Neural crest cell (in vitro differentiated cells): Measurements from ENCODE around the gene ABHD1. TPM values are rescaled to one million over a fixed set of nuclear protein-coding genes. Genes with fewer than 3 reads are reported as not detected.
A peak's percentile ranks its signal among the peaks of the same experiment; 100 is the strongest.

ENCODE experiments used
- DNase-seq: peaks from one replicate; pipeline ENCODE4 v3.0.0; 2021; ENCODE audit warnings: low read depth, mixed read lengths, low spot score
- H3K27ac Mint-ChIP-seq: one replicate; pipeline ENCODE4 v1.8.0; 2021; ENCODE audit warnings: mild to moderate bottlenecking, mixed read lengths; ENCODE audit not compliant: unreplicated experiment
- H3K27me3 Mint-ChIP-seq: 2 replicates; pipeline ENCODE4 v1.8.0; 2021; ENCODE audit warnings: low read depth, mild to moderate bottlenecking, mixed read lengths
- H3K36me3 Mint-ChIP-seq: 2 replicates; pipeline ENCODE4 v1.8.0; 2021; ENCODE audit warnings: low read depth, mild to moderate bottlenecking, mixed read lengths
- H3K4me1 Mint-ChIP-seq: 2 replicates; pipeline ENCODE4 v1.8.0; 2021; ENCODE audit warnings: mixed read lengths
- H3K4me3 Mint-ChIP-seq: one replicate; pipeline ENCODE4 v1.8.0; 2021; ENCODE audit warnings: mild to moderate bottlenecking, mixed read lengths
- H3K9me3 Mint-ChIP-seq: 2 replicates; pipeline ENCODE4 v1.8.0; 2021; ENCODE audit warnings: mixed read lengths
- CTCF ChIP-seq: fragments of 200-600 bp; sonication (generic); conservative IDR thresholded peaks from 2 replicates; pipeline ENCODE4 v1.5.0; 2021; ENCODE audit warnings: antibody characterized with exemption, mild to moderate bottlenecking
- total RNA-seq: library from RNA; stranded (reverse); gene quantifications from 2 replicates; pipeline ENCODE4 v1.2.1, GENCODE V29; 2021

Gene ABHD1
- total RNA-seq, 1 donor from 2014 or later = 0.47 TPM

DNA sequence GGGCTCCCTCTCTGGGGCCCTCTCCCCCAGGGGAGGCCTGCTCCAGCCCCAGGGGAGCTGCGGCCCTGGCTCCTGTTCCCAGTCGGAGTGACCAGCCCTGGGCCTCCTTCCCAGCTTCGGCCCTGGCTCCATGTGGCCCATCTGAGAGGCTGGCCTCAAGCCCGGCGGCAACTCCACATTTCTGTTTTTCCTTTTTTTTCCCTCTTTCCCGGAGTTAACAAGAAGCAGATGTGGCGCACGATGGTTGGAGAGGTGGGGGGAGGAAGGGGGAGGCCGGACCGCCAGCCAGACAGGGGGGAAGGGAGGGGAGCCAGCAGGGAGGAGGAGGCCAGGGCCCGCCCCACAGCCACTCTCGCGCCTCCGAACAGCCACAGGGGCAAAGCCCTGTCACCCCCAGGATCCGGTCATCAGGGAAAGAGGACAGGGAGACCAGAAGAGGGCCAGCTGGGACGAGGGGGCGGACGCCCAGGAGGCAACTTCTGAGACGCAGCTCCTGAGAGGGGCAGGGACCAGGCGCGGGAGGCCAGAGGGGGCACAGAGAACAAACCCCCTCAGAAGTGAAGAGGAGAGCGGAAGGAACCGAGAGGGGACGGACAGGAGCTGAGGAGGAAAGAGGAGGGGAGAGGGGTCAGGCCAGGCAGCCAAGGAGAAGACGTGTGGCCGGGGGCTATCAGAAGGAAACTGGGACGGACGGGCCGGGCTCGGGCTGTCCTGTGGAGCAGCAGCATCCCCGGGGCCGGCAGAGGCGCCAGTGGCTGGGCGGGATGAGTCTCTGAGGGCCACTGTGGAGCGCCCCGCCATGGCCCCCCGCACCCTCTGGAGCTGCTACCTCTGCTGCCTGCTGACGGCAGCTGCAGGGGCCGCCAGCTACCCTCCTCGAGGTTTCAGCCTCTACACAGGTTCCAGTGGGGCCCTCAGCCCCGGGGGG is 45.1 kb upstream of the ABHD1 start, which contains the start of gene EMILIN1:
EMILIN1 (plus strand) TSS at position 349 of the 928 bp plus-strand sequence; CDS start at position 800, 451 bp downstream.
- Mint-ChIP-seq H3K4me1 (peaks cover 58% of the 10 kb centered on the region), H3K27ac (peak within 1 kb of the TSS; percentile 90), H3K9me3 (no peaks in the 10 kb centered on the region), H3K27me3 (peaks cover 3% of the 10 kb centered on the region), H3K4me3 (peak within 1 kb of the TSS; percentile 82), H3K36me3 (no peaks in the 10 kb centered on the region)
- TF ChIP-seq CTCF = no peak
- peak; percentile 55 for DNase-seq

DNA sequence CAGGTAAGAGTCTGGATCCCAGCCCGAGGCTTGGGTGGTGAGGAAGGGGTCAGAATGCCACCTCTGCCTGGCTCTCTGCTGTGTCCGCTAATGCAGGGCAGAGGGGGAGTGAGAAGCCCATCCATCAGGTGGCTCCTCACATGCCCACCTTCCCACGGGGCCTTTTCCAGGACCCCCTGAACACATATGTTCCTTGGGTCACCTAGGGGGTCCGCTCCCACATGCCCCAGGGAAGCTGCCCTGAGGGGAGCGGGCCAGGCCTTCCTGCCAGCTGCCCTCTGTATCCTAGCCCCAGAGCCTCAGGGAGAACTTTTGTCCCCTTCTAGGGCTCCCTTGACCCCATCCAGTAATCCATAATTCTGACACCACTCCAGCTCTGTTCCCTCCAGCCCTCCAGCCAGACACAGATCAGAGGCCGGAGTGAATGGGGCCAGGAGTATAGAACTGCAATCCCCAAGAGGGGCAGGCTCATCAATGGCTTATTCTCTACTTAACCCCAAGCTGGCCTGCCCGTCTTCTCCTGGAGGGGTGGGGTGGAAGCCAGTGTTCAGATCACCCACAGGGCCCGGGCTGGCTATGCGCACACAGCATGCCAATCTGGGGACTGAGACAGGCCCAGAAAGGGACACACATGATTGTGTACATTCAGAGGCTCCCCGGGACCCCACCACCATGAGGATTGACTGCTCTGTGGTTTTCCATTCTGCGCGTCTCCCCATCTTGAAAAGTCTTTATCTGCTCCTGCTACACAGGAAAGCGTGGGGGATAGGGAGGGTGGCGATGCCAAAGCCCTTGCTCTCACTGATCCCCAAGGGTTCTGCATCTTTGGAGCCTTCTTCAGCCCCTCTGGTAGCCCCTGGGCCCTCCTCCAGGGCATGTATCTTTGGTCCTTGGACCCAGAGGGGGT is 44.1 kb upstream of the ABHD1 start:
- no peaks in the 10 kb centered on the region for H3K9me3 Mint-ChIP-seq
- H3K27me3 Mint-ChIP-seq = peaks cover 3% of the 10 kb centered on the region
- no peak for TF ChIP-seq CTCF
- H3K4me3 Mint-ChIP-seq = peak overlapping the region; percentile 61
- no peaks in the 10 kb centered on the region for H3K36me3 Mint-ChIP-seq
- H3K4me1 Mint-ChIP-seq = peaks cover 56% of the 10 kb centered on the region
- peak overlapping the region; percentile 89 for H3K27ac Mint-ChIP-seq
- DNase-seq = no peak

DNA sequence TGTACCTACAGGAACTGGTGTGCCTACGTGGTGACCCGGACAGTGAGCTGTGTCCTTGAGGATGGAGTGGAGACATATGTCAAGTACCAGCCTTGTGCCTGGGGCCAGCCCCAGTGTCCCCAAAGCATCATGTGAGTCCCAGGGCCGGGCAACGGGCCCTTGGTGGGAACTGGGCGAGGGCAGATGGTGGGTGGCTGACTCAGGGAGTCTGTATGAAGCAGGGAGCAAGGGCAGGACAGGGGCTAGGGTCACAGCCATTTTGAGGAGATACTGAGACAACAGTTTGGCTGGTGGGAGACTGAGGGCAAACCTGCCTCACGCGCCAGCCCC is 43.5 kb upstream of the ABHD1 start:
- peaks cover 4% of the 10 kb centered on the region for H3K27me3 Mint-ChIP-seq
- no peak for DNase-seq
- peak overlapping the region; percentile 61 for H3K4me3 Mint-ChIP-seq
- peak overlapping the region; percentile 89 for H3K27ac Mint-ChIP-seq
- TF ChIP-seq CTCF = no peak
- H3K9me3 Mint-ChIP-seq = no peaks in the 10 kb centered on the region
- peaks cover 50% of the 10 kb centered on the region for H3K4me1 Mint-ChIP-seq
- no peaks in the 10 kb centered on the region for H3K36me3 Mint-ChIP-seq

GRCh38 chr2:27080603-27080936 is 43.0 kb upstream of the ABHD1 start:
- H3K4me1 Mint-ChIP-seq = peaks cover 55% of the 10 kb centered on the region
- H3K27me3 Mint-ChIP-seq = peaks cover 8% of the 10 kb centered on the region
- no peak for DNase-seq
- peak overlapping the region; percentile 82 for H3K4me3 Mint-ChIP-seq
- peak overlapping the region; percentile 85 for H3K27ac Mint-ChIP-seq
- no peaks in the 10 kb centered on the region for H3K9me3 Mint-ChIP-seq
- TF ChIP-seq CTCF = no peak
- H3K36me3 Mint-ChIP-seq = no peaks in the 10 kb centered on the region

GRCh38 chr2:27081984-27082772 is 41.4 kb upstream of the ABHD1 start:
- H3K36me3 Mint-ChIP-seq = no peaks in the 10 kb centered on the region
- no peak overlapping the region for H3K4me3 Mint-ChIP-seq
- H3K27me3 Mint-ChIP-seq = peaks cover 11% of the 10 kb centered on the region
- H3K9me3 Mint-ChIP-seq = no peaks in the 10 kb centered on the region
- H3K27ac Mint-ChIP-seq = no peak overlapping the region
- H3K4me1 Mint-ChIP-seq = peaks cover 51% of the 10 kb centered on the region
- no peak for TF ChIP-seq CTCF
- DNase-seq = no peak
